Loucy (cell line): ENCODE measurements around the gene C19orf67.

Experiments
- CTCF ChIP-seq: fragments of 200-600 bp; sonication (generic); conservative IDR thresholded peaks from 2 replicates; pipeline ENCODE4 v1.5.1; 2014; ENCODE audit warnings: mild to moderate bottlenecking, antibody characterized with exemption, low read length
- EZH2phosphoT487 ChIP-seq: fragments of 200-600 bp; IDR thresholded peaks from 2 replicates; pipeline ENCODE4 v1.6.1; 2018; ENCODE audit warnings: antibody characterized with exemption, mild to moderate bottlenecking, moderate library complexity, borderline replicate concordance

- no peak for TF ChIP-seq CTCF
- no peak for TF ChIP-seq EZH2phosphoT487
These were observed 32.6 kb downstream of the C19orf67 start for GRCh38 chr19:14053032-14053431.
